ENCODE results near the gene PTGR3.
A peak's percentile ranks its signal among the peaks of the same experiment; 100 is the strongest.
"Not testable (repeated sequence)": the region's sequence is repeated elsewhere in the genome, so short reads cannot be mapped to it uniquely, and the experiment has no call there.

PTGR3 gene

GRCh38 chr18:75201282-75202270 lies 7.4 kb downstream of the PTGR3 start:
- no peak for DNase-seq

GRCh38 chr18:75200605-75201280 lies 8.2 kb downstream of the PTGR3 start:
- no peak for DNase-seq

- DNase-seq, result no peak
Measured at GRCh38 chr18:75200071-75200470, 8.9 kb downstream of the PTGR3 start.

- no peak for DNase-seq
Measured at GRCh38 chr18:75199327-75199726, 9.6 kb downstream of the PTGR3 start.

GRCh38 chr18:75198036-75198435 lies 10.9 kb downstream of the PTGR3 start:
- no peak for DNase-seq

GRCh38 chr18:75192899-75193298 lies 16.0 kb downstream of the PTGR3 start:
- DNase-seq, result no peak

- no peak for DNase-seq
Measured at GRCh38 chr18:75189696-75190095, 19.2 kb downstream of the PTGR3 start.

- DNase-seq, result not testable (repeated sequence)
Measured at GRCh38 chr18:75187702-75188101, 21.2 kb downstream of the PTGR3 start.

GRCh38 chr18:75185460-75185859 lies 23.5 kb downstream of the PTGR3 start:
- no peak for DNase-seq

- no peak for DNase-seq
Measured at GRCh38 chr18:75183973-75184493, 24.9 kb downstream of the PTGR3 start.

- no peak for DNase-seq
Measured at GRCh38 chr18:75183524-75183923, 25.4 kb downstream of the PTGR3 start.

GRCh38 chr18:75179819-75180600 lies 28.9 kb downstream of the PTGR3 start:
- DNase-seq, result no peak

- no peak for DNase-seq
Measured at GRCh38 chr18:75178376-75178775, 30.6 kb downstream of the PTGR3 start.

GRCh38 chr18:75176849-75177248 lies 32.1 kb downstream of the PTGR3 start:
- DNase-seq, result no peak

GRCh38 chr18:75173738-75174137 lies 35.2 kb downstream of the PTGR3 start:
- no peak for DNase-seq

- DNase-seq, result peak; percentile 8
Measured at GRCh38 chr18:75173125-75173432, 35.9 kb downstream of the PTGR3 start.

GRCh38 chr18:75172299-75173124 lies 36.4 kb downstream of the PTGR3 start:
- no peak for DNase-seq

- DNase-seq, result no peak
Measured at GRCh38 chr18:75170916-75171315, 38.0 kb downstream of the PTGR3 start.

- DNase-seq, result no peak
Measured at GRCh38 chr18:75170022-75170789, 38.7 kb downstream of the PTGR3 start.

- DNase-seq, result no peak
Measured at GRCh38 chr18:75169411-75169810, 39.5 kb downstream of the PTGR3 start.

- no peak for DNase-seq
Measured at GRCh38 chr18:75168619-75169018, 40.3 kb downstream of the PTGR3 start.
